ENCODE data around the gene LRP1B. TPM values are rescaled to one million over a fixed set of nuclear protein-coding genes. Genes with fewer than 3 reads are reported as not detected.

The LRP1B gene
- polyA plus RNA-seq, 2 of the 4 experiments (the other 2 are of a cell fraction), result 0.03 TPM; not detected in 1

DNA sequence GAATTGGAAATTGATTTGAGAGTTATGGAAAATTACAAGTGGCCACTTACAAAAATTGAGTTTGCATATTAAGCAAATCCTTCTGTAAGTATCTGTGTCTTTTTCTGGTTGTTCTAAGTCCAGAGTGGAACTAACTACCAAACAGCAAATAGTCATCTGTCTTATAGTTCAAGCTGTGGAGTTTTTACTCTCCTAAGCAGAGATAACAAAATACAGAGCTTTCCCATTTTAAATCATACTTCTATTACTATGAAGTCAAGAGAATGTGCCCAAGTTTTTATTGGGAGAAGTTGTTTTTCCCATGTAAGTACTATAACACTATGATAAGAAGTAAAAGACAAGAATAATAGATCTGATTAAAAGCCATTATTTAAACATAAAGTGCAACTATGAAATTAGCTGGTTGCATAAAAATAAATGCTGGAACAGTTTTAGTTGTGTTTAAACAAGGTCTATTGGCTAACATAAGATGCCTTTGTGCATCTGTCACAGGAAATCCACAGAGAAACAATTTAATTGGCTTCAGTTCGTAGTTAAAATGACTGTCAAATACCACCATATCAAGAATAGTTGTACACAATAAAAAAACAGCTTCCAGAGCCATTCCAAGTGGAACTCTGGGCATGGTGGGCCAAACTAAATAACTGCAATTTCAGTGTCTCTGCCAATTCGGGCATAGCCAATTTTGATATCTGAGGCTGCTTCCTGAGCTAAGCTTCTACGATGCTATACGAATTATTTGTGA, 1883.2 kb downstream of the LRP1B start:
- TF ChIP-seq, protein P1, sequence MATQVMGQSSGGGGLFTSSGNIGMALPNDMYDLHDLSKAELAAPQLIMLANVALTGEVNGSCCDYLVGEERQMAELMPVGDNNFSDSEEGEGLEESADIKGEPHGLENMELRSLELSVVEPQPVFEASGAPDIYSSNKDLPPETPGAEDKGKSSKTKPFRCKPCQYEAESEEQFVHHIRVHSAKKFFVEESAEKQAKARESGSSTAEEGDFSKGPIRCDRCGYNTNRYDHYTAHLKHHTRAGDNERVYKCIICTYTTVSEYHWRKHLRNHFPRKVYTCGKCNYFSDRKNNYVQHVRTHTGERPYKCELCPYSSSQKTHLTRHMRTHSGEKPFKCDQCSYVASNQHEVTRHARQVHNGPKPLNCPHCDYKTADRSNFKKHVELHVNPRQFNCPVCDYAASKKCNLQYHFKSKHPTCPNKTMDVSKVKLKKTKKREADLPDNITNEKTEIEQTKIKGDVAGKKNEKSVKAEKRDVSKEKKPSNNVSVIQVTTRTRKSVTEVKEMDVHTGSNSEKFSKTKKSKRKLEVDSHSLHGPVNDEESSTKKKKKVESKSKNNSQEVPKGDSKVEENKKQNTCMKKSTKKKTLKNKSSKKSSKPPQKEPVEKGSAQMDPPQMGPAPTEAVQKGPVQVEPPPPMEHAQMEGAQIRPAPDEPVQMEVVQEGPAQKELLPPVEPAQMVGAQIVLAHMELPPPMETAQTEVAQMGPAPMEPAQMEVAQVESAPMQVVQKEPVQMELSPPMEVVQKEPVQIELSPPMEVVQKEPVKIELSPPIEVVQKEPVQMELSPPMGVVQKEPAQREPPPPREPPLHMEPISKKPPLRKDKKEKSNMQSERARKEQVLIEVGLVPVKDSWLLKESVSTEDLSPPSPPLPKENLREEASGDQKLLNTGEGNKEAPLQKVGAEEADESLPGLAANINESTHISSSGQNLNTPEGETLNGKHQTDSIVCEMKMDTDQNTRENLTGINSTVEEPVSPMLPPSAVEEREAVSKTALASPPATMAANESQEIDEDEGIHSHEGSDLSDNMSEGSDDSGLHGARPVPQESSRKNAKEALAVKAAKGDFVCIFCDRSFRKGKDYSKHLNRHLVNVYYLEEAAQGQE (IDR thresholded peaks at IDR 0.05), result no peak
- no peak for TF ChIP-seq MAFK (IDR thresholded peaks at IDR 0.05; ENCODE audit: partially characterized antibody)
- no peak for TF ChIP-seq ZSCAN20 (CRISPR knock-in tag; IDR thresholded peaks at IDR 0.05)
- TF ChIP-seq, protein P2, sequence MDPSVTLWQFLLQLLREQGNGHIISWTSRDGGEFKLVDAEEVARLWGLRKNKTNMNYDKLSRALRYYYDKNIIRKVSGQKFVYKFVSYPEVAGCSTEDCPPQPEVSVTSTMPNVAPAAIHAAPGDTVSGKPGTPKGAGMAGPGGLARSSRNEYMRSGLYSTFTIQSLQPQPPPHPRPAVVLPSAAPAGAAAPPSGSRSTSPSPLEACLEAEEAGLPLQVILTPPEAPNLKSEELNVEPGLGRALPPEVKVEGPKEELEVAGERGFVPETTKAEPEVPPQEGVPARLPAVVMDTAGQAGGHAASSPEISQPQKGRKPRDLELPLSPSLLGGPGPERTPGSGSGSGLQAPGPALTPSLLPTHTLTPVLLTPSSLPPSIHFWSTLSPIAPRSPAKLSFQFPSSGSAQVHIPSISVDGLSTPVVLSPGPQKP (IDR thresholded peaks at IDR 0.05; ENCODE audit: low read depth, low read length), result no peak
- TF ChIP-seq NR3C1 (IDR thresholded peaks at IDR 0.05), result no peak
- TF ChIP-seq, protein P3, sequence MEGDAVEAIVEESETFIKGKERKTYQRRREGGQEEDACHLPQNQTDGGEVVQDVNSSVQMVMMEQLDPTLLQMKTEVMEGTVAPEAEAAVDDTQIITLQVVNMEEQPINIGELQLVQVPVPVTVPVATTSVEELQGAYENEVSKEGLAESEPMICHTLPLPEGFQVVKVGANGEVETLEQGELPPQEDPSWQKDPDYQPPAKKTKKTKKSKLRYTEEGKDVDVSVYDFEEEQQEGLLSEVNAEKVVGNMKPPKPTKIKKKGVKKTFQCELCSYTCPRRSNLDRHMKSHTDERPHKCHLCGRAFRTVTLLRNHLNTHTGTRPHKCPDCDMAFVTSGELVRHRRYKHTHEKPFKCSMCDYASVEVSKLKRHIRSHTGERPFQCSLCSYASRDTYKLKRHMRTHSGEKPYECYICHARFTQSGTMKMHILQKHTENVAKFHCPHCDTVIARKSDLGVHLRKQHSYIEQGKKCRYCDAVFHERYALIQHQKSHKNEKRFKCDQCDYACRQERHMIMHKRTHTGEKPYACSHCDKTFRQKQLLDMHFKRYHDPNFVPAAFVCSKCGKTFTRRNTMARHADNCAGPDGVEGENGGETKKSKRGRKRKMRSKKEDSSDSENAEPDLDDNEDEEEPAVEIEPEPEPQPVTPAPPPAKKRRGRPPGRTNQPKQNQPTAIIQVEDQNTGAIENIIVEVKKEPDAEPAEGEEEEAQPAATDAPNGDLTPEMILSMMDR (IDR thresholded peaks at IDR 0.05), result no peak
- ATAC-seq (no peak), FAIRE-seq (no peak), DNase-seq (ENCODE audit: low read depth in 1 of 2, low spot score in 1 of 2) (no peak)
- H3K9me3 ChIP-seq, result no peaks in the 10 kb centered on the region
- H3K4me3 ChIP-seq, result no peak overlapping the region
- CTCF ChIA-PET, result no interaction called here
- no peak overlapping the region for H3K4me2 ChIP-seq
- H3K4me1 ChIP-seq, result no peaks in the 10 kb centered on the region
- POLR2A ChIA-PET, result no interaction called here
- WGBS (ENCODE audit: missing lambda C conversion rate), result 26% methylated on average over 4 of the region's 4 CpGs
- H3K27ac ChIP-seq, result no peak overlapping the region

- H3K4me1 ChIP-seq, result no peaks in the 10 kb centered on the region
- ChIA-PET CTCF (no interaction called here), POLR2A (no interaction called here)
- no peak overlapping the region for H3K27ac ChIP-seq
- no peak overlapping the region for H3K4me3 ChIP-seq
- no peak overlapping the region for H3K4me2 ChIP-seq
- DNase-seq (ENCODE audit: low read depth in 1 of 2, low spot score in 1 of 2) (no peak), ATAC-seq (no peak), FAIRE-seq (no peak)
- WGBS (ENCODE audit: missing lambda C conversion rate), result 3% methylated on average over 1 of the region's 1 CpG
- H3K9me3 ChIP-seq, result no peaks in the 10 kb centered on the region
- TF ChIP-seq HOXB5 (CRISPR knock-in tag; IDR thresholded peaks at IDR 0.05) (no peak), RAD21 (conservative IDR thresholded peaks at IDR 0.05 in 1 of 2, IDR thresholded peaks at IDR 0.05 in 1 of 2) (no peak), KDM5A (IDR thresholded peaks at IDR 0.05) (no peak)
- TF ChIP-seq, protein P4, sequence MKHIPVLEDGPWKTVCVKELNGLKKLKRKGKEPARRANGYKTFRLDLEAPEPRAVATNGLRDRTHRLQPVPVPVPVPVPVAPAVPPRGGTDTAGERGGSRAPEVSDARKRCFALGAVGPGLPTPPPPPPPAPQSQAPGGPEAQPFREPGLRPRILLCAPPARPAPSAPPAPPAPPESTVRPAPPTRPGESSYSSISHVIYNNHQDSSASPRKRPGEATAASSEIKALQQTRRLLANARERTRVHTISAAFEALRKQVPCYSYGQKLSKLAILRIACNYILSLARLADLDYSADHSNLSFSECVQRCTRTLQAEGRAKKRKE (CRISPR knock-in tag; IDR thresholded peaks at IDR 0.05; ENCODE audit: low read depth), result no peak
Measured at GRCh38 chr2:140246957-140247356, 1883.9 kb downstream of the LRP1B start.

DNA sequence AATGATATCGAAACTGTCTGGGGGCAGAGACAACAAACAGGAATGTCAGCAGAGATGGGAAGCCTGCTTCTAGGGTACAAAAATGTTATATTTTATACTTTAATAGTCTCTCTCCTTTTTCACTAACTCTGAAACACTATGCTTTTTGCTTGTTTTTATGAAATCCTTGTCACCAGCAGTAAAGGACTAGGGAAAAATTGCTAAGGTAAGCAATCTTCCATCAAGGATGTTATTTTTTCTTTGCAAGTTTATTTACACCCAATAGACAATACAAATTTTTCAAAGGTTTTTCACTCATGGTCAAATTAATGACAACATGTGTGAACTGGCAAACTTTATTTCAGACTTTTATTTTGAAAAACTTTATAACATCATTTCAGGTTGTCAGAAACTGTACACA, 1884.8 kb downstream of the LRP1B start:
- Histone ChIP-seq H3K4me2 (no peak overlapping the region), H3K4me3 (no peak overlapping the region), H3K4me1 (no peaks in the 10 kb centered on the region), H3K9me3 (no peaks in the 10 kb centered on the region), H3K27ac (no peak overlapping the region)
- no peak for ATAC-seq
- ChIA-PET POLR2A (no interaction called here), CTCF (no interaction called here)
- 11% methylated on average over 1 of the region's 1 CpG for WGBS (ENCODE audit: missing lambda C conversion rate)
- DNase-seq (ENCODE audit: low read depth in 1 of 2, low spot score in 1 of 2), result no peak
- no peak for FAIRE-seq
- TF ChIP-seq, protein P4 (CRISPR knock-in tag; IDR thresholded peaks at IDR 0.05; ENCODE audit: low read depth), result no peak
- TF ChIP-seq MAFK (IDR thresholded peaks at IDR 0.05; ENCODE audit: partially characterized antibody), result peak; percentile 52
- TF ChIP-seq, protein P5, sequence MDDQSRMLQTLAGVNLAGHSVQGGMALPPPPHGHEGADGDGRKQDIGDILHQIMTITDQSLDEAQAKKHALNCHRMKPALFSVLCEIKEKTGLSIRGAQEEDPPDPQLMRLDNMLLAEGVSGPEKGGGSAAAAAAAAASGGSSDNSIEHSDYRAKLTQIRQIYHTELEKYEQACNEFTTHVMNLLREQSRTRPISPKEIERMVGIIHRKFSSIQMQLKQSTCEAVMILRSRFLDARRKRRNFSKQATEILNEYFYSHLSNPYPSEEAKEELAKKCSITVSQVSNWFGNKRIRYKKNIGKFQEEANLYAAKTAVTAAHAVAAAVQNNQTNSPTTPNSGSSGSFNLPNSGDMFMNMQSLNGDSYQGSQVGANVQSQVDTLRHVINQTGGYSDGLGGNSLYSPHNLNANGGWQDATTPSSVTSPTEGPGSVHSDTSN (IDR thresholded peaks at IDR 0.05), result no peak

Measured in A549 (cell line).